GM21381 (cell line): Measurements from ENCODE around the gene CATSPERD.

ENCODE experiments used
- ATAC-seq: cut with Tn5 transposase; IDR thresholded peaks from one replicate; pipeline ENCODE4 v1.9.1; 2021; ENCODE audit warnings: mild to moderate bottlenecking, moderate library complexity; ENCODE audit not compliant: unreplicated experiment

The CATSPERD gene

GRCh38 chr19:5719961-5720790 lies at the start of gene CATSPERD, which contains the start of gene LONP1:
Gene CATSPERD, plus strand, starts transcription at chr19:5720637. Its CDS starts 101 bp downstream, at chr19:5720738.
Gene LONP1, minus strand, starts transcription at chr19:5720146. Its CDS starts 14 bp downstream, at chr19:5720132.
- ATAC-seq = peak; percentile 88

GRCh38 chr19:5671600-5671999 lies 48.8 kb upstream of the CATSPERD start:
- no peak for ATAC-seq

- no peak for ATAC-seq
Measured at GRCh38 chr19:5672708-5673459, 47.6 kb upstream of the CATSPERD start.

GRCh38 chr19:5673752-5674151 lies 46.7 kb upstream of the CATSPERD start:
- ATAC-seq = no peak

- no peak for ATAC-seq
Measured at GRCh38 chr19:5674714-5675113, 45.7 kb upstream of the CATSPERD start.

GRCh38 chr19:5676105-5676771 lies 44.2 kb upstream of the CATSPERD start:
- no peak for ATAC-seq

GRCh38 chr19:5676772-5677105 lies 43.7 kb upstream of the CATSPERD start:
- ATAC-seq = no peak

GRCh38 chr19:5677136-5677535 lies 43.3 kb upstream of the CATSPERD start:
- no peak for ATAC-seq

- ATAC-seq = no peak
Measured at GRCh38 chr19:5677580-5677979, 42.9 kb upstream of the CATSPERD start.

- ATAC-seq = no peak
Measured at GRCh38 chr19:5678071-5678718, 42.2 kb upstream of the CATSPERD start.

GRCh38 chr19:5679289-5680083 lies 41.0 kb upstream of the CATSPERD start:
- no peak for ATAC-seq

GRCh38 chr19:5680084-5680436 lies 40.4 kb upstream of the CATSPERD start:
- no peak for ATAC-seq

- peak; percentile 82 for ATAC-seq
Measured at GRCh38 chr19:5680437-5681368, 39.7 kb upstream of the CATSPERD start, which contains the start of the genes HSD11B1L and MICOS13. Gene HSD11B1L, plus strand, starts transcription at chr19:5681027. Its CDS starts 3,806 bp downstream, at chr19:5684833. Gene MICOS13, minus strand, starts transcription at chr19:5680516. Its CDS starts 30 bp downstream, at chr19:5680486.

GRCh38 chr19:5681391-5682106 lies 38.9 kb upstream of the CATSPERD start:
- no peak for ATAC-seq

GRCh38 chr19:5682107-5682482 lies 38.3 kb upstream of the CATSPERD start:
- ATAC-seq = no peak

GRCh38 chr19:5683177-5683886 lies 37.1 kb upstream of the CATSPERD start:
- ATAC-seq = no peak

- no peak for ATAC-seq
Measured at GRCh38 chr19:5684694-5685430, 35.6 kb upstream of the CATSPERD start.
